GM12891 (cell line): ENCODE data around the gene SLC5A5.

Experiments used
- DNase-seq: peaks from one replicate; pipeline ENCODE4 v3.0.0; 2011; ENCODE audit warnings: low spot score; ENCODE audit not compliant: insufficient read length
- FAIRE-seq: peaks from 2 replicates; lab custom pipeline; 2011; peaks lifted over from hg19 to GRCh38; lab: Jason Lieb, UNC
- PAX5 ChIP-seq: IDR thresholded peaks from 2 replicates; pipeline ENCODE4 v1.6.1; 2011; ENCODE audit warnings: low read length, moderate library complexity, mild to moderate bottlenecking; ENCODE audit not compliant: insufficient read depth, severe bottlenecking
- POLR2A ChIP-seq: IDR thresholded peaks from 2 replicates; pipeline ENCODE4 v1.6.1; 2011; ENCODE audit warnings: low read depth, low read length, control low read depth
- POLR2AphosphoS5 ChIP-seq: IDR thresholded peaks from 2 replicates; pipeline ENCODE4 v1.6.1; 2011; ENCODE audit warnings: low read depth, low read length, control low read depth
- POU2F2 ChIP-seq: IDR thresholded peaks from 2 replicates; pipeline ENCODE4 v1.6.1; 2011; ENCODE audit warnings: low read depth, mild to moderate bottlenecking, control low read depth, low read length, moderate library complexity
- SPI1 ChIP-seq: IDR thresholded peaks from 2 replicates; pipeline ENCODE4 v1.6.1; 2011; ENCODE audit warnings: low read depth, low read length, control low read depth
- TAF1 ChIP-seq: IDR thresholded peaks from 2 replicates; pipeline ENCODE4 v1.6.1; 2011; ENCODE audit warnings: low read depth, low read length, control low read depth

The SLC5A5 gene

DNA sequence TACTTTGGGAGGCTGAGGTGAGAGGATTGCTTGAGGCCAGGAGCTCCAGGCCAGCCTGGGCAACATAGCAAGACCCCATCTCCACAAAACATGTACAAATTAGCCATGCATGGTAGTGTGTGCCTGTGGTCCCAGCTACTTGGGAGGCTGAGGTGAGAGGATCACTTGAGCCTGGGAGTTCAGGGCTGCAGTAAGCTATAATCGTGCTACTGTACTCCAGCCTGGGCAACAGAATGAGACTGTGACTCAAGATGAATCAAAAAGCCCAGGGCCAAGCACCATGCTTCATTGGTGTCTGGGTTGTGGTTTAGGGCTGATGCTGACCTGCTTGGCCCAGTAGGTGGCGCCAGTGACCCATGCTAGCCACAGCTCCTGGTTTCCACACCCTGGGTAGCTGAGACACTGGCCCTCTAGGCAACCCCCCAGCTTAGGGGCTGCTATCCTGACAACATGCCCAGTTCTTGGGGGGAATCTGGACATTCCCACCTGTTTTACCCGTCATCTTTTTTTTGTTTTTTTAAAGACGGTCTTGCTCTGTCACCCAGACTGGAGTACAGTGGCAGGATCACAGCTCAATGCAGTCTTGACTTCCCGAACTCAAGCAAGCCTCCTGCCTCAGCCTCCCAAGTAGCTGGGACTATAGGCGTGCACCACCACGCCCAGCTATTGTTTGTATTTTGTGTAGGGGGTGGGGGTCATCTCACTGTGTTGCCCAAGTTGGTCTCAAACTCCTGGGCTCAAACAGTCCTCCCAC is 66.5 kb downstream of the SLC5A5 start:
- TF ChIP-seq TAF1 (no peak), POU2F2 (0 out of 2 replicates have a peak, but pooled peaks have one; percentile 13), SPI1 (no peak)
- FAIRE-seq (peak; percentile 96), DNase-seq (peak; percentile 91)

GRCh38 chr19:17942181-17942580 is 70.4 kb downstream of the SLC5A5 start:
- FAIRE-seq (no peak), DNase-seq (no peak)
- no peak for TF ChIP-seq SPI1
- TF ChIP-seq POLR2A, result no peak
- TF ChIP-seq PAX5, result no peak
- TF ChIP-seq POU2F2, result no peak
- TF ChIP-seq TAF1, result no peak
- no peak for TF ChIP-seq POLR2AphosphoS5

GRCh38 chr19:17942582-17943273 is 71.0 kb downstream of the SLC5A5 start:
- no peak for TF ChIP-seq POU2F2
- TF ChIP-seq POLR2A, result no peak
- TF ChIP-seq SPI1, result no peak
- TF ChIP-seq POLR2AphosphoS5, result no peak
- TF ChIP-seq PAX5, result no peak
- no peak for TF ChIP-seq TAF1
- DNase-seq (no peak), FAIRE-seq (no peak)

GRCh38 chr19:17943274-17944221 is 71.8 kb downstream of the SLC5A5 start:
- FAIRE-seq, result no peak
- TF ChIP-seq TAF1 (no peak), POLR2A (no peak)
- no peak for DNase-seq

DNA sequence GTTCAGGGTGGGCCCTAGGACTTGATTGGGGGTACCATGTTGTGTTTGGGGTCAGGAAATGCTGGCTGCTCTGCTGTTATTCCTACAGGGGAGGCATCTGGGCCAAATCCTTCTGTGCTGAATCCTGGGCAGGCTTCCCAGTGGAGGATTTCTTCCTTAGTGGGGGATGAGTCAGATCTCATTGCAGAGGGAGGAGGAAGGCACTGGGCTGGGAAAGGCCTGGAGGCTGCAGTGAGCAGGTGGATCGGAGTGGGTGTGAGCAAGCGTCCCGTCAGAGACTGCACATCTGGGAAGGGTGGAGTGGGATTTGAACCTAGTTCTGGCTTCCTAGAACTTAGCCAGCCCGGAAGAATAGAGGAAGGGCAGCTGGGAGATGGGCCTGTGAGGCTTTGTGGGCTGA is 72.6 kb downstream of the SLC5A5 start:
- no peak for FAIRE-seq
- DNase-seq, result no peak
- TF ChIP-seq TAF1, result no peak
- no peak for TF ChIP-seq SPI1
- TF ChIP-seq POU2F2, result no peak
- no peak for TF ChIP-seq PAX5
- no peak for TF ChIP-seq POLR2AphosphoS5
- TF ChIP-seq POLR2A, result no peak
